ENCODE measurements around the gene FUT7.

FUT7 gene

GRCh38 chr9:137027369-137028262 is 4.3 kb downstream of the FUT7 start, which contains the start of gene ABCA2:
Gene ABCA2, minus strand, starts transcription at chr9:137028237. Its CDS starts 97 bp downstream, at chr9:137028140.
- TF ChIP-seq CTCF (conservative IDR thresholded peaks at IDR 0.05; ENCODE audit: control insufficient read depth, insufficient read depth, low read depth, low read length): no peak
- H3K4me3 ChIP-seq (ENCODE audit: control insufficient read depth, low read depth, low read length): peak within 1 kb of the TSS; percentile 43
- no peak for DNase-seq (ENCODE audit: low read depth)

- DNase-seq (ENCODE audit: low read depth): no peak
- TF ChIP-seq CTCF (conservative IDR thresholded peaks at IDR 0.05; ENCODE audit: control insufficient read depth, insufficient read depth, low read depth, low read length): no peak
- H3K4me3 ChIP-seq (ENCODE audit: control insufficient read depth, low read depth, low read length): no peak overlapping the region
Measured at GRCh38 chr9:137026828-137027227, 5.1 kb downstream of the FUT7 start.

GRCh38 chr9:137026384-137026783 is 5.5 kb downstream of the FUT7 start:
- no peak for TF ChIP-seq CTCF (conservative IDR thresholded peaks at IDR 0.05; ENCODE audit: control insufficient read depth, insufficient read depth, low read depth, low read length)
- no peak overlapping the region for H3K4me3 ChIP-seq (ENCODE audit: control insufficient read depth, low read depth, low read length)
- DNase-seq (ENCODE audit: low read depth): no peak

GRCh38 chr9:137025517-137025966 is 6.3 kb downstream of the FUT7 start:
- DNase-seq (ENCODE audit: low read depth): no peak
- H3K4me3 ChIP-seq (ENCODE audit: control insufficient read depth, low read depth, low read length): no peak overlapping the region
- TF ChIP-seq CTCF (conservative IDR thresholded peaks at IDR 0.05; ENCODE audit: control insufficient read depth, insufficient read depth, low read depth, low read length): no peak

GRCh38 chr9:137023583-137023991 is 8.3 kb downstream of the FUT7 start:
- TF ChIP-seq CTCF (conservative IDR thresholded peaks at IDR 0.05; ENCODE audit: control insufficient read depth, insufficient read depth, low read depth, low read length): no peak
- no peak overlapping the region for H3K4me3 ChIP-seq (ENCODE audit: control insufficient read depth, low read depth, low read length)
- no peak for DNase-seq (ENCODE audit: low read depth)

GRCh38 chr9:137023157-137023556 is 8.7 kb downstream of the FUT7 start:
- H3K4me3 ChIP-seq (ENCODE audit: control insufficient read depth, low read depth, low read length): no peak overlapping the region
- no peak for DNase-seq (ENCODE audit: low read depth)
- TF ChIP-seq CTCF (conservative IDR thresholded peaks at IDR 0.05; ENCODE audit: control insufficient read depth, insufficient read depth, low read depth, low read length): no peak

All from fibroblast of mammary gland (primary cell).